ENCODE results near the gene WNT10A.
"Not testable (repeated sequence)": the region's sequence is repeated elsewhere in the genome, so short reads cannot be mapped to it uniquely, and the experiment has no call there.

Gene WNT10A

GRCh38 chr2:218893349-218894150 lies 12.9 kb downstream of the WNT10A start:
- DNase-seq (ENCODE audit: low read depth in 2 of 2), result no peak

- DNase-seq (ENCODE audit: low read depth in 2 of 2), result no peak
These were observed 13.7 kb downstream of the WNT10A start for GRCh38 chr2:218894151-218894879.

GRCh38 chr2:218894880-218895157 lies 14.2 kb downstream of the WNT10A start:
- DNase-seq (ENCODE audit: low read depth in 2 of 2), result no peak

- DNase-seq (ENCODE audit: low read depth in 2 of 2), result no peak
These were observed 14.7 kb downstream of the WNT10A start for GRCh38 chr2:218895326-218895725.

DNA sequence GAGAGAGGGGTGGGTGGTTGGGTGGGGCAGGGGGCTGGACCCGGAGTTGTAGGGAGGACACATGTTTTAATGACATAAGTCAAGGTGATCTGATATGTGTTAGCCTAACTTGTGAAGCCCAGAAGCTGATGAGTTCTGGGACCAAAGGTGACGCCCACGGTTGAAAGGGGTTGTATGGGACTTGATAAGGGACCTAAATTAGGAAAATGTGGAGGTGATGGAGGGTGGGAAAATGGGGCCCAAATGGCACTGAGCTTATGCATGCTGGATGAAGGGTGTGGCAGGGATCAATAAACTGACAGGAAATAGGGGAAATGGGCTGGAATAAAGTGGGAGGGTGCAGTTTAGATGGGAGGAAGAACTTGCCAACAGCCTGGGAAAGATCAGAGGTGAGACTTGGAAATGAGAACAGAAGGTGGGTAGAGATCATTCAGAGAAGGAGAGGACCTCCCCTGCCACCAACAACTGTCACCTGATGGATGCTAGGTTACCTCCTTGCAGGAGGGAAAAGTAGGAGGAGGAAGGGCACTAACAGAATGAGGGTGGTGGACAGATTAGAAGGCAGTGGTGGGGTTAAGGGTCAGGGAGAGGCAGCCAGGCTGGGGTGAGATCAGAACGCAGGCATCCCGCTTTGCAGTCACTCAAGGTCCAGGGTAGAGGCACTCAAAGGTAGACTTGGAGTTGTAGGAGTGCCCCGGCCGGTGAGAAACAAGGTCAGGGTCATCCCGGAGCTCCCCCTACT lies 15.3 kb downstream of the WNT10A start:
- no peak for DNase-seq (ENCODE audit: low read depth in 2 of 2)

DNA sequence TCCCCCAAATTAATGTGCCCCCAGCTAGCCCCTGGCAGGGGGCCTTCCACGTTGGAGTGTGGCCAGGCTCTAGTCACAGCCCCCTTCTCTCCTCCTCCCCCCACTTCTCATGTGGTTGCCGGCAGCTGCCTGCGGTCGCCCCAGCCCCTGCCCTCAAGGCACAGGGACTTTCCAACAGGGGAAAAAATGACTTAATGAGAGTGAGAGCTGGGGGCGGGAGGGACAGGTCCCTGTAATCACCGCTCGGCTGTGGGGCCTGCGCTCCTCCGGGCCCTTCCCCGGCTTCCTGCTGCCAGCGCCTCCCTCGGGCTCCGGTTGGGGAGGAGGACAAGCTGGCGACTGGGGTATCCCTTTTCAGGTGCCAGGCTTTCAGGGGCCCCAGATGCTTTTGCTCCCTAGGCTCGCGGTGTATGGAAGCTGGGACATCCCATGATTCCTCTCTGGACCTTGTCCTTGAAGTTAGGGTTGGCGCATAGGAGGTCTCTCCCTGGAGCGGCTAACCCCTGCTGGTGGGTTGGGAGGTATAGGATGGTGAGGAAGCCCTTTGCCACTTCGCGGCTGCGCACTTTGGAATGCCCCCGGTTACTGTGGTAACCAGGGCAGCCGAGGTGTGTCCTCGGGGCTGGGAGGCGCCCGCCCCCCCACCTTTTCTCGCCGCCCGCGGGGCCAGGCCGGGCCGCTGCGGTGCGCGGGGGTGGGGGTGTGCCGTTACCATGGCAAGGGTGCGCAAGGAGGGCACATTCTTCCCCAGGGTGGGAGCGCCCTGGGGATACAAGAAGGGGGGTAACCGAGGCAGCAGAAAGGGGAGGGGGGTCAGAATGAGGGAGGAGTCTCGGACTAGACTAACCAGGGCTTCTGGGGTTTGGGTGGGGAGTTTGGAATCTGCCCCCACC lies 16.1 kb downstream of the WNT10A start:
- peak; percentile 72 to 77 for DNase-seq (ENCODE audit: low read depth in 2 of 2)

- DNase-seq (ENCODE audit: low read depth in 2 of 2), result no peak
These were observed 16.9 kb downstream of the WNT10A start for GRCh38 chr2:218897394-218898108.

DNA sequence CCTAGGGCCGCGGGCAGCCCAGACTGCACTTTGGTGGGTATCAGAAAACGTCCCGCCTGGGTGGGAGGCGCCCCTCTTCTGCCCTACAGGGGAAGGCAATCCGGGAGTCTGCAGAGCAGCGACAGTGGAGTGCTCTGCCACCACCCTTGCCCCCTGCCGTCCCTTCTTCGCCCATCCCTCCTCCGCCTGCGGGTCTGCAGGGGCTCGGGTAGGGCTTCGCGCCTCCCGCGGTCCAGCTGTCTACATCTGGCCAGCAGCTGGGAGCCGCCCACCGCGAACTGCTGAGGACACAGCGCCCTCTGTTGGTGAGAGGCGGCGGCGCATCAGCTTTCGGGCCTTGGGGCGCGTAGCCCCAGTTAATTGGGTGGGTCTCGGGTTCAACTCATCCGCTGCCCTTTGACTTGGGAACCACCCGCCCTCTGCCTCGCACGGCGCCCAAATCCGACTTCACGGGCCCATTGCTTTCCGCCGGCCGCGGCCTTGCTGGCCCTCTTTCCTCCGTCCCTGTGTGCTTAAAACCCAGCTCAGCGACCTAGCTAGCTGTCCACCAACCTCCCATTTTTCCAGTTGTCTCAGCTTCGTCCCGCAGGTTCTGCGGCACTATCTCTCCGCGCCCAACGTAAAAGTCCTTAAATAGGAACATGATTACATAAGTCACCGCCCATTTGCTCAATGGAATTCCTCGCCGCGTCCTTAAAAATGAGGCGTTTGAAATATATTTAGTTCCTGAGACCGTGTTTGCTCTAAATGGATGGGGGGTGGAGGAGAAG lies 17.6 kb downstream of the WNT10A start:
- peak; percentile 78 for DNase-seq (ENCODE audit: low read depth in 2 of 2)

DNA sequence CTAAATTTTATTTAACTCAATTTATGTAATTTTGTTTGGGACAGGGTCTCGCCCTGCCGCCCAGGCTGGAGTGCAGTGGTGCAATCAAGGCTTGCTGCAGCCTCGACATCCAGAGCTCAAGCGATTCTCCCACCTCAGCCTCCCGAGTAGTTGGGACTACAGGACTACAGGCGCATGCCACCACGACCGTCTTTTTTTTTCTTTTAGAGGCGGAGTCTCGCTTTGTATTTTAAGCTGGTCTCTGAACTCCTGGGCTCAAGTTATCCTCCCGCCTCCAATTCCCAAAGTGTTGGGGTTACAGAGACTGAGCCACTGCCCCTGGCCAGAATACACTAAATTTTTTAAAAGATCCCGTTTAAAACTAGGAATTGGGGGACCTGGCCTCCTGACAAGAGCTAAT lies 18.5 kb downstream of the WNT10A start:
- DNase-seq (ENCODE audit: low read depth in 2 of 2), result no peak

DNA sequence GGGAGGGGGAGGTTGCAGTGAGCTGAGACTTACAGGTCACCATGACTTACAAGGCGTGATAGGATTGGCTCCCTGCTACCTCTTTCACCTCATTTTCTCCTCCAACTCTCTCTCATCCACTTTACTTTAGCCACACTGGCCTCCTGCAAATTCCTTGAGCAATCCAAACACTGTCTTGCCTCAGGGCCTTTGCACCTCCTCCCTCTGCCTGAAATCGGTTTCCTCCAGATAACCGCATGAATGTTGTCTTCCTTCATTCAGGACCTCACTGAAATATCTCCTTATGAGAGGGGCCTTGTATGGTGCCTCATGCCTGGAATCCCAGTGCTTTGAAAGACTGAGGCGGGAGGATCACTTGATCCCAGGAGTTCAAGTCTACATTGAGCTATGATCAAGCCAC lies 21.8 kb downstream of the WNT10A start:
- no peak for DNase-seq (ENCODE audit: low read depth in 2 of 2)

DNA sequence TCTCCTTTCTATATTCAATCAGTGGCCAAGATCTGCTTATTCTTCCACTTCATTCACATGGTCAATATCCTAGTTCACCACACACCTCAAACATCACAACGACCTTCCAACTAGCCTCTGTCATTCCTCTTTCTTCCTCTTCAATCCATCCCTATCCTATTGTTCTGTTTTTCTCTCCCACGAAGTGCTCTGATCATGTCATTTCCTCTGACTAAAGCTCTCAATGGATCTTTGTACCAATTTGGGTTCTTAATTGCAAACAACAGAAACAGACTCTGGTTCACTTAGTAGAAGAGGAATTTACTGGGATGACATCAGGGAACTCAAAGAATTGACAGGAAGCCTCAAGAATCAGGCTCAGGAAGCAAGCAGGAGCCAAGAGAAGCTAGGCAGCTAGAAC lies 23.5 kb downstream of the WNT10A start:
- DNase-seq (ENCODE audit: low read depth in 2 of 2), result no peak

DNA sequence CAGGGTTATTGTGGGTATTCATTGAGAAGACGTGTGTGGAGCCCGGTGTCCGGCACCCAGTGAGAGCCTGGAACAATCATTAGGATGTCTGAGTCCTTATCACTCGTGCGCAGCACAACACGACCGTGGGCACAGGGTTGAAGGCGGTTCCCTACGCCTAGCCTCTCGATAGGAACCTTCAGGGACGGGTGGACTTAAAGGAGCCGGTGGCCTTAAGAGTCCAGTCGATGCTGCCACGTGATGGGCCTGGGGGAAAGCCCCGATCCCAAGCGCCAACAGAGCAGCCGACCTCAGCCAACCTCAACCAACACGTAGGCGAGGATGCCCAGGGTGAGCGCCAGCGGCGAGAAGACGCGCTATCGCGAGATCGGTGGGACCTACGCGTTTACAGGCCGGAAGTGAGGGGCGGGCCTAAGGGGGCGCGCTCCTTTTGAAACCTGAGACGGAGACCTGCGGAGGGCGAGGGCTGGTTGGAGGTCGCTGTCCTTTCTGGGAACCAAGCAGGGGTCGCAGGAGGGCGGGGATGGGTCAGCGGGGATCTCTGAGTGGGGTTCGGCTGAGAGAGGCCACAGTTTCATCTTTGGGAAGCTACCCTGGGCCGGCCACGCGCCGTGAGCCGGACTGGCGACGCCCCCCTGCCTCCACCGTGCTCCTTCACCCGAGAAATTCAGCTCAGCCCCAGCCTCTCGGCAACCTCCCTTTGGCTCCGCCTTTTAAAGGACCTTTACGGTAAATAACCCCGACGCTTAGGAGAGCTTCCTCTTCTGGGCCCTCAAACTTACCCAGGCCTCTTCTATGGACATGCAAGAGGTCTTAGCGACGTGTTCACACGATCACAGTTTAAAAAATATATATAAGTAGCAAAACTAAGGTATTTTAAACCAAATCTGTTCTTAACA lies 28.3 kb downstream of the WNT10A start:
- DNase-seq (ENCODE audit: low read depth in 2 of 2), result peak; percentile 75 to 87

DNA sequence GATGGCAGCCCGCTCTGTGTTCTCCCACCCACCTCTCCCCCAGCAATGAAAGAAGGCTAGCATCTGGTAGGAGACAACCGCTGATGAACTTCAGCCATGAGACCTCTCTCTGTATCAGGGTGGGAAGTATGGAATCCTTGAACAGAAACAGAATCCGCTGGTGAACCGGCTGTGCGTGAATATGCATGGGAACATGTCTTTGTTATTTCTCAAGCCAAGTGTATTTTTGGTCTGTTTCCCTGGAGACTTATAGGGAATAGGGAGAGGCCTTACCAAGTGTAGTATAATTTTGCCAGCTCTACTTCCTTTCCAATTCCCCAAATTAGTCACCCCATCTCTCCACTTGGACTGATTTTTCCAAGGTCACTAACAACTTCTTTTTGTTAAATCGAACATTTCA lies 30.1 kb downstream of the WNT10A start:
- DNase-seq (ENCODE audit: low read depth in 2 of 2), result no peak

DNA sequence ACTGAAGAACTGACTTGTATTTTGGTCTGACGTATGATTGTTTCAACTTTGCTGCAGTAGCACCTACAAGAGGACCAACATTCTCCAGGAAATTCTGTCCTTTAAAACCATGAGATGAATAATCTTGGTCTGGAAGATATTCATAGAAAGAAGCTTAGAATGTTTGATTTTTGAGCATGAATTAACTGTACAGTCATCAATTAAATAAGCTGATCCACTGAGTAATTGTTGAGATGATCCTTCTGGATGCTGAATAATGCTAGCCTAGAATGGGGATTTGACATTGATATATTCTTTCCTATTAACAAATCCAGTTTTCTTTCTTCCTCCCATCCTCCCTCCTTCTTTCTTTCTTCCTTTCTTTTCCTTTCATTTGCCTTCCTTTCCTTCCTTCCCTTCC lies 39.9 kb downstream of the WNT10A start:
- no peak for DNase-seq (ENCODE audit: low read depth in 2 of 2)

DNA sequence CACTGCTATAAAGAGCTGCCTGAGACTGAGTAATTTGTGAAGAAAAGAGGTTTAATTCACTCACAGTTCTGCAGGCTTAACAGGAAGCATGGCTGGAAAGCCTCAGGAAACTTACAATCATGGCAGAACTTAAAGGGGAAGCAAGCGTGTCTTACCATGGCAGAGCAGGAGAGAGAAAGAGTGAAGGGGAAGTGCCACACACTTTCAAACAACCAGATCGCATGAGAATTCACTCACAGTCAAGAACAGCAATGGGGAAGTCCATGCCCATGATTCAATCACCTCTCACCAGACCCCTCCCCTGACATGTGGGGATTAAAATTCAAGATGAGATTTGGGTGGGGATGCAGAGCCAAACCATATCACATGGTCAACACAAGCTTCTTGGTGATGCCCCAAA lies 44.1 kb downstream of the WNT10A start:
- DNase-seq (ENCODE audit: low read depth in 2 of 2), result no peak

- no peak for DNase-seq (ENCODE audit: low read depth in 2 of 2)
These were observed 44.8 kb downstream of the WNT10A start for GRCh38 chr2:218925434-218925833.

DNA sequence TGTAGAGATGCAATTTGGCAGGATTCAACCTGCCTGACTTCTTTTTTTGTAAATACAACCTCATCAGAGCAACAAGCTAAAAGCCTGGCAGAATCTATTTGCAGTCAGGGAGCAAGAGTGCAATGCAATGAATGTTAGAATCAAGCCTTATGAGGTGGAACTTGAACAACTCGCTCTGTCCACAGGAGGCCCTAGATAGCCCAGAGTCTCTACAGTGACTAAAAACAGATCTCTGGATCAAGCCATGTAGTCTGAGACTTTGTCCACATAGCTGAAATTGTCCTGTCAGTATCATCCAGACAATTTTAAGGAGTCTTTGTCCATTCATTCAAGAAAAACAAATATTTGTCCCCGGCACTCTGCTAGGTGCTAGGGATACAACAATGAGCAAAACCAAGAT lies 46.8 kb downstream of the WNT10A start:
- no peak for DNase-seq (ENCODE audit: low read depth in 2 of 2)

DNA sequence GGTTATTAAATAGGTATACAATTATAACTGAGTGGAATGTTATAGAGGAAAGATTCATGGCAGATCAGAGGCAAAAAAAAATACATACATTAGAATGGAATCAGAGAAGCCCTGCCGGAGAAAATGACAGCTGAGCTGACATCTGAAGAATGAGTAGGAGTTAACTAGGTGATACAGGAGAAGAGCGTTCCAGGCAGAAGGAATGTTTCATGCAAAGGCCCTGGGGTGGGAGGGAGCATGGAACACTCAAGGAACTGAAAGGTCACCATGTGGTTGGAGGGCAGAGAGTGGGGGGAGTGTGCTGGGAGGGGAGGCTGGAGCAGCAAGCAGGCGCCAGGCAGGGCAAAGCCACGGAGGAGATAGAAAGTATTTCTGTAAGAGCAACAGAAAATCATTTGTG lies 47.2 kb downstream of the WNT10A start:
- no peak for DNase-seq (ENCODE audit: low read depth in 2 of 2)

DNA sequence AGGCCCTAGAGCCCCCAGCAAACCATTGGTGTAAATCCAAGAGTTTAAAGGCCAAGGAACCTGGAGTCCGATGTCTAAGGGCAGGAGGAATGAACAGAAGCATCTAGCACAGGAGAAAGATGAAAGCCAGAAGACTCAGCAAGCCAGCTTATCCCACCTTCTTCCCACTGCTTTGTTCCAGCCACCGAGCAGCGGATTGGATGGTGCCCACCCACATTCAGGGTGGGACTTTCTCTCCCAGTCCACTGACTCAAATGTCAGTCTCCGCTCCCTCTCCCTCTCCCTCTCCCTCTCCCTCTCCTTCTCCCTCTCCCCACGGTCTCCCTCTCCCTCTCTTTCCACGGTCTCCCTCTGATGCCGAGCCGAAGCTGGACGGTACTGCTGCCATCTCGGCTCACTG lies 49.8 kb downstream of the WNT10A start:
- DNase-seq (ENCODE audit: low read depth in 2 of 2), result not testable (repeated sequence)
